IMR-90 (cell line): ENCODE data around the gene CLDN34. TPM values are rescaled to one million over a fixed set of nuclear protein-coding genes. Genes with fewer than 3 reads are reported as not detected.

ENCODE experiments used
- ATAC-seq: fragments of 200-7000 bp; cut with Tn5 transposase; 2 replicates; pipeline ENCODE4 v1.9.1; 2020; ENCODE audit warnings: low read depth, mild to moderate bottlenecking, moderate library complexity
- BruUV-seq: library from RNA; stranded (reverse); fragments of 400-500 nt; replicated peaks from 2 replicates; lab custom pipeline; 2021; lab: Mats Ljungman, UMichigan
- CTCF ChIA-PET: fragments of 300-600 bp; formaldehyde crosslinking; extraction: SDS; loops from one replicate; lab custom pipeline; 2021; ENCODE audit warnings: antibody characterized with exemption; lab: Yijun Ruan, JAX
- POLR2A ChIA-PET: fragments of 300-600 bp; sonication (Branson Sonifier 250); formaldehyde crosslinking; loops from one replicate; lab custom pipeline; 2022; ENCODE audit warnings: antibody characterized with exemption; ENCODE audit not compliant: unreplicated experiment; lab: Charles Lee
- DNase-seq: peaks from one replicate; pipeline ENCODE4 v3.0.0; 2013
- H2AFZ ChIP-seq: replicated peaks from 2 replicates; pipeline ENCODE3; 2013; ENCODE audit warnings: low read length, mild to moderate bottlenecking; ENCODE audit not compliant: poor library complexity
- H2AK5ac ChIP-seq: 2 replicates; pipeline ENCODE4 v1.6.1; 2013; ENCODE audit warnings: low read depth, low read length, inconsistent platforms
- H2AK9ac ChIP-seq: replicated peaks from 2 replicates; pipeline ENCODE3; 2013; ENCODE audit warnings: mild to moderate bottlenecking, low read depth, low read length, moderate library complexity; ENCODE audit not compliant: poor library complexity
- H2BK120ac ChIP-seq: 2 replicates; pipeline ENCODE4 v1.6.1; 2013; ENCODE audit warnings: low read depth, low read length, inconsistent platforms
- H2BK15ac ChIP-seq: 3 replicates; pipeline ENCODE4 v1.6.1; 2013; ENCODE audit warnings: low read depth, low read length, inconsistent platforms
- H2BK20ac ChIP-seq: 2 replicates; pipeline ENCODE4 v1.6.1; 2013; ENCODE audit warnings: low read depth, mild to moderate bottlenecking, inconsistent platforms, low read length, moderate library complexity
- H2BK5ac ChIP-seq: 2 replicates; pipeline ENCODE4 v1.6.1; 2013; ENCODE audit warnings: mild to moderate bottlenecking, low read depth, low read length, inconsistent platforms; ENCODE audit not compliant: poor library complexity, severe bottlenecking
- H3K14ac ChIP-seq: replicated peaks from 2 replicates; pipeline ENCODE4 v1.6.1; 2013; ENCODE audit warnings: low read depth, low read length, inconsistent platforms
- H3K18ac ChIP-seq: 2 replicates; pipeline ENCODE4 v1.6.1; 2013; ENCODE audit warnings: low read depth, low read length, control low read depth
- H3K23ac ChIP-seq: 2 replicates; pipeline ENCODE4 v1.6.1; 2013; ENCODE audit warnings: low read depth, low read length, inconsistent platforms
- H3K27ac ChIP-seq: 2 replicates; pipeline ENCODE4 v1.5.1; 2013; ENCODE audit warnings: mild to moderate bottlenecking, control low read depth, low read length; ENCODE audit not compliant: insufficient read depth
- H3K27me3 ChIP-seq: 2 replicates; pipeline ENCODE4 v1.6.1; 2013; ENCODE audit warnings: low read length; ENCODE audit not compliant: control insufficient read depth, insufficient read depth
- H3K36me3 ChIP-seq: 2 replicates; pipeline ENCODE4 v1.6.1; 2013; ENCODE audit warnings: low read length, mixed read lengths; ENCODE audit not compliant: control insufficient read depth, insufficient read depth
- H3K4ac ChIP-seq: 2 replicates; pipeline ENCODE4 v1.6.1; 2013; ENCODE audit warnings: low read depth, low read length, inconsistent platforms
- H3K4me1 ChIP-seq: 2 replicates; pipeline ENCODE4 v1.6.1; 2013; ENCODE audit warnings: low read length, mixed read lengths; ENCODE audit not compliant: control insufficient read depth, insufficient read depth
- H3K4me2 ChIP-seq: 2 replicates; pipeline ENCODE4 v1.6.1; 2013; ENCODE audit warnings: low read depth, mild to moderate bottlenecking, control low read depth, low read length, moderate library complexity
- H3K4me3 ChIP-seq: 2 replicates; pipeline ENCODE4 v1.5.1; 2013; ENCODE audit warnings: low read depth, mild to moderate bottlenecking, control low read depth, low read length, moderate library complexity; ENCODE audit not compliant: insufficient read depth
- H3K56ac ChIP-seq: 2 replicates; pipeline ENCODE4 v1.6.1; 2013; ENCODE audit warnings: low read length, inconsistent platforms; ENCODE audit not compliant: insufficient read depth; ENCODE audit errors: extremely low read depth
- H3K79me1 ChIP-seq, 2 experiments: 2 replicates each; pipeline ENCODE4 v1.6.1; 2013; ENCODE audit warnings: low read length in 2 of 2, inconsistent platforms in 1 of 2, low read depth in 1 of 2
- H3K9ac ChIP-seq: 2 replicates; pipeline ENCODE4 v1.6.1; 2013; ENCODE audit warnings: low read depth, low read length, control low read depth
- H3K9me1 ChIP-seq: 2 replicates; pipeline ENCODE4 v1.6.1; 2013; ENCODE audit warnings: low read length, inconsistent platforms; ENCODE audit not compliant: insufficient read depth
- H3K9me3 ChIP-seq: 2 replicates; pipeline ENCODE4 v1.6.1; 2013; ENCODE audit warnings: low read length; ENCODE audit not compliant: control insufficient read depth, insufficient read depth
- H4K20me1 ChIP-seq: 2 replicates; pipeline ENCODE4 v1.6.1; 2013; ENCODE audit warnings: low read length, inconsistent platforms; ENCODE audit not compliant: insufficient read depth
- H4K5ac ChIP-seq: 2 replicates; pipeline ENCODE4 v1.6.1; 2013; ENCODE audit warnings: mild to moderate bottlenecking, low read depth, low read length, control low read depth
- H4K8ac ChIP-seq, 2 experiments: 2 replicates each; pipeline ENCODE4 v1.6.1; 2013; ENCODE audit warnings: low read depth in 2 of 2, low read length in 2 of 2, control low read depth in 1 of 2, inconsistent platforms in 1 of 2
- H4K91ac ChIP-seq: 2 replicates; pipeline ENCODE4 v1.6.1; 2013; ENCODE audit warnings: low read depth, low read length, inconsistent platforms; ENCODE audit not compliant: insufficient read depth
- BHLHE40 ChIP-seq: fragments of 150-350 bp; IDR thresholded peaks from 2 replicates; pipeline ENCODE4 v1.6.1; 2016; ENCODE audit warnings: mild to moderate bottlenecking, low read depth, low read length
- CHD1 ChIP-seq: IDR thresholded peaks from 2 replicates; pipeline ENCODE4 v1.6.1; 2012; ENCODE audit warnings: low read depth, low read length, improper control_type of control experiment
- MAZ ChIP-seq: IDR thresholded peaks from 2 replicates; pipeline ENCODE4 v1.6.1; 2012; ENCODE audit warnings: low read depth, mild to moderate bottlenecking, low read length, improper control_type of control experiment, moderate library complexity, borderline replicate concordance
- MXI1 ChIP-seq: IDR thresholded peaks from 2 replicates; pipeline ENCODE4 v1.6.1; 2012; ENCODE audit warnings: low read depth, mild to moderate bottlenecking, low read length, moderate library complexity, borderline replicate concordance
- POLR2A ChIP-seq: IDR thresholded peaks from 2 replicates; pipeline ENCODE4 v1.6.1; 2012; ENCODE audit warnings: mild to moderate bottlenecking, low read depth, low read length
- RAD21 ChIP-seq: IDR thresholded peaks from 2 replicates; pipeline ENCODE4 v1.6.1; 2012; ENCODE audit warnings: low read length, improper control_type of control experiment
- RFX5 ChIP-seq: IDR thresholded peaks from 2 replicates; pipeline ENCODE4 v1.8.0; 2012; ENCODE audit warnings: low read depth, mild to moderate bottlenecking, low read length, moderate library complexity
- WGBS, 2 experiments: methylation state at CpG; one replicate each; pipeline versions ENCODE4 v1.1.5 to v1.1.7; 2013; ENCODE audit warnings: missing lambda C conversion rate in 2 of 2; ENCODE audit not compliant: insufficient read length in 1 of 2; ENCODE audit errors: extremely low coverage in 2 of 2; 5-methylcytosine and 5-hydroxymethylcytosine counted together
- dilution Hi-C: fragments of 300-500 bp; cut with HindIII; formaldehyde crosslinking; loops from one replicate; pipeline ENCODE4 v1.14.3; 2018; ENCODE audit warnings: low sequenced_read_pairs; ENCODE audit not compliant: unreplicated experiment
- in situ Hi-C: fragments of 300-500 bp; cut with MboI; formaldehyde crosslinking; loops from 3 replicates; pipeline ENCODE4 v1.14.3; 2019; ENCODE audit warnings: low sequenced_read_pairs, inconsistent platforms, mixed read lengths
- intact Hi-C: fragments of 100-400 bp; cut with micrococcal nuclease; formaldehyde crosslinking; loops from 2 replicates; pipeline ENCODE4 v1.10.0; 2022
- polyA plus RNA-seq, 3 experiments: library from polyadenylated mRNA; depleted of rRNA; stranded (reverse); fragments of >200 nt; gene quantifications; 2 replicates each; pipeline ENCODE4 v1.2.3, GENCODE V29; 2012; ENCODE audit warnings: low replicate concordance in 1 of 3
- total RNA-seq: library from RNA; depleted of rRNA; stranded (reverse); fragments of >200 nt; gene quantifications from 2 replicates; pipeline ENCODE4 v1.2.3, GENCODE V29; 2012

Gene CLDN34
- total and polyA plus RNA-seq, 2 of the 4 experiments (the other 2 are of a cell fraction) = 0.14 TPM; not detected in 1

DNA sequence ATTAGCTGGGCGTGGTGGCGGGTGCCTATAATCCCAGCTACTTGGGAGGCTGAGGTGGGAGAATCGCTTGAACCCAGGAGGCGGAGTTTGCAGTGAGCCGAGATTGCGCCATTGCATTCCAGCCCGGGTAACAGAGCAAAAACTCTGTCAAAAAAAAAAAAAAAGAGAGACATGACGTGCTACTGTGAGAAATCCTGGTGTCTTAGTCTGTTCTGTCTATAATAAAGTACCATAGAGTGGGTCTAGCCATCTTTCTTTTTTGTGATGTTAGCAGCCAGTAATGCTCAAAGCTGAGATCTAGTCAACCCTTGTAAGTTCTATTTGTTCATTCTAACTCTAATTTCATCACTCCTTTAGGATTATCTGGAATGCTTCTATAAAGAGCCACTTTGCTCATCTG, 38.9 kb downstream of the CLDN34 start:
- Histone ChIP-seq H3K18ac (no peak overlapping the region), H2BK20ac (no peak overlapping the region), H3K79me1 (no peaks in the 10 kb centered on the region), H3K4ac (no peak overlapping the region), H3K27ac (no peak overlapping the region), H4K91ac (no peak overlapping the region), H2BK15ac (no peak overlapping the region), H3K23ac (no peak overlapping the region), H3K27me3 (no peaks in the 10 kb centered on the region), H2AFZ (no peak overlapping the region), H3K56ac (no peak overlapping the region), H3K14ac (no peak overlapping the region), H4K5ac (no peak overlapping the region), H2AK9ac (no peak overlapping the region), H3K4me3 (no peak overlapping the region), H4K20me1 (no peaks in the 10 kb centered on the region), H4K8ac (no peak overlapping the region), H3K9me3 (no peaks in the 10 kb centered on the region), H2BK5ac (no peak overlapping the region), H3K4me2 (no peak overlapping the region), H2BK120ac (no peak overlapping the region), H3K9me1 (peaks cover 7% of the 10 kb centered on the region; the same call in 1 of the 2 replicates), H3K4me1 (peaks cover 7% of the 10 kb centered on the region), H2AK5ac (no peak overlapping the region), H3K9ac (no peak overlapping the region), H3K36me3 (no peaks in the 10 kb centered on the region)
- no TSS peak for BruUV-seq
- POLR2A ChIA-PET = no interaction called here
- intact Hi-C loops (no loop called here), dilution Hi-C loops (no loop called here), in situ Hi-C loops (no loop called here)
- DNase-seq (no peak), ATAC-seq (no peak)
- 83% methylated on average over 2 of the region's 8 CpGs; no CpG with 5 or more reads in 1 of the 2 experiments for WGBS, 2 experiments
- CTCF ChIA-PET = interaction anchor here (0.7 kb wide), 1 partner anchor 65 kb away, joined by 3 read pairs; no protein-coding TSS in a partner anchor
- TF ChIP-seq RFX5 = no peak
- no peak for TF ChIP-seq RAD21
- no peak for TF ChIP-seq CHD1
- TF ChIP-seq MXI1 = no peak
- TF ChIP-seq MAZ = no peak
- no peak for TF ChIP-seq BHLHE40
- TF ChIP-seq POLR2A = no peak
